Measurements from ENCODE around the gene POMC. TPM values are rescaled to one million over a fixed set of nuclear protein-coding genes. Genes with fewer than 3 reads are reported as not detected.

POMC gene
- total RNA-seq (2022) (not detected in 2 replicates), Bru-seq, nascent RNA (not detected), BruChase-seq, experiment 1, labeled RNA remaining after a 6-hour chase (not detected), BruChase-seq, experiment 2, labeled RNA remaining after a 2-hour chase (not detected)
- long read RNA-seq: 0 reads

DNA sequence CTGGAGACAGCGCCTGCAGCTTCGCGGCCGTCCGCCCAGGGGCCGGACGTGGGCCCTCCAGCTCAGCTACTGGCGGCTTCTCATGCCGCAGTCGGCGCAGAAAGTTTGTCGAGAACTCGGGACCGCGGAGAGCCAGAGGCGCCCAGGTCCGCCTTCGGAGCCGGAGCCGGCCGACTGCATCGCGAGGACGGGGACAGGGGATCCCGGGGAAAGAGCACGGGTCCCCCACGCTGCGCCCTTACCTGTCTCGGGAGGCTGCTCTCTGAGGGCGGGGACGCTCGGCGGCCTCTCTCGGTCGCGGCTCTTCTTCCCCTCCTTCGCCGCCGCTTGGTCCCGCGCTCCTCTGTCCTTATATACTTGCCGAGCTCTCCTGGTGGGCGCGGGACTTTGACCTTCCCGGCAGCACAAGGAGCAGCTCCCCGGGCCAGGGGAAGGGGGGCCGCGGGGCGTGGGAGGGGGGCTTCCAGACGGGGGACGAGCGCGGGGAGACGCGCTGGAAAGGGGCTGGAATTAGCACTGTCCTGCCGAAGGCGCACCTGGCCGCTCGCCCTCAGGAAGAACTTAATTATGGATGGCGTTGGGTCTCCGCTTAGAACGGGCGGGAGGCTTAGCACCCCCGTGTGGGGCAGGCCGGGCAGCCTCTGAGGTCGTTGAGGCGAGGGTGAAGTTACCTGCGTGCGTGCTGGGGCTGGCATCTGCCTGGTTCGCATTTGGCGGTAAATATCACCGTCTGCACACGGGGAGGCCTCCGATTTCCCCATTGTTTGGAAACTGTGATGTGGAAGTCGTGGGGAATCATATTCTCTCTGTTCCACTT, at the start of gene POMC:
Gene POMC (minus strand): TSS at position 325 of the 817 bp plus-strand sequence. CDS start 3,808 bp downstream, outside the sequence.
- CTCF ChIA-PET: interaction anchor here (0.6 to 6.3 kb wide), 2 partner anchors 27 to 171 kb away, joined by 3 to 46 read pairs; no protein-coding TSS in a partner anchor
- POLR2A ChIA-PET: no interaction called here
- intact Hi-C loops (cut with micrococcal nuclease): no loop called here

DNA sequence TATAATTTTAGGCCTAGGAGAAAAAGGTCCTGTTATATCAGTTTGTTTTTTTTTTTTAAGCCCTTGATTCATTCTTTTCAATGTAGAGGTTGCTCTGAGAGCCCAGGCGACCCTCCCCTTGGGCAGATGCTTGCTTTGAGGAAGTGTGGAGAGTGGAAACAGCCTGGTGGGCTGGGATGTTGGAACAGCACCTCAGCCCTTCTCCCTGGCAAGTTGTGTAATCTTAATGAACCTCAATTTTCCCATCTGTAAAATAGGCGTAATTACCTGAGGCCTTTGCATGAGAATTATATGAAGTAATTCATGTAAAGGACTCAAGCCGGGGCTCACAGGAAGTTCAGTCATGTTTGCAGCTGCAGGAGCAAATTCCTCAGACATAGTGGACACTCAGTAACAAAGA, 49.7 kb upstream of the POMC start:
- H3K4me3 Mint-ChIP-seq (ENCODE audit: unreplicated experiment): no peak overlapping the region
- H3K27ac Mint-ChIP-seq (ENCODE audit: low read depth, unreplicated experiment): no peak overlapping the region
- DNase-seq (ENCODE audit: unreplicated experiment): no peak
- BruUV-seq (replicated peaks): no TSS peak
- H3K36me3 Mint-ChIP-seq (ENCODE audit: insufficient read depth, unreplicated experiment): no peaks in the 10 kb centered on the region
- TF ChIP-seq, protein P1, sequence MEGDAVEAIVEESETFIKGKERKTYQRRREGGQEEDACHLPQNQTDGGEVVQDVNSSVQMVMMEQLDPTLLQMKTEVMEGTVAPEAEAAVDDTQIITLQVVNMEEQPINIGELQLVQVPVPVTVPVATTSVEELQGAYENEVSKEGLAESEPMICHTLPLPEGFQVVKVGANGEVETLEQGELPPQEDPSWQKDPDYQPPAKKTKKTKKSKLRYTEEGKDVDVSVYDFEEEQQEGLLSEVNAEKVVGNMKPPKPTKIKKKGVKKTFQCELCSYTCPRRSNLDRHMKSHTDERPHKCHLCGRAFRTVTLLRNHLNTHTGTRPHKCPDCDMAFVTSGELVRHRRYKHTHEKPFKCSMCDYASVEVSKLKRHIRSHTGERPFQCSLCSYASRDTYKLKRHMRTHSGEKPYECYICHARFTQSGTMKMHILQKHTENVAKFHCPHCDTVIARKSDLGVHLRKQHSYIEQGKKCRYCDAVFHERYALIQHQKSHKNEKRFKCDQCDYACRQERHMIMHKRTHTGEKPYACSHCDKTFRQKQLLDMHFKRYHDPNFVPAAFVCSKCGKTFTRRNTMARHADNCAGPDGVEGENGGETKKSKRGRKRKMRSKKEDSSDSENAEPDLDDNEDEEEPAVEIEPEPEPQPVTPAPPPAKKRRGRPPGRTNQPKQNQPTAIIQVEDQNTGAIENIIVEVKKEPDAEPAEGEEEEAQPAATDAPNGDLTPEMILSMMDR (IDR thresholded peaks at IDR 0.05; ENCODE audit: unreplicated experiment): no peak
- H3K4me1 Mint-ChIP-seq (ENCODE audit: insufficient read depth, unreplicated experiment): no peaks in the 10 kb centered on the region
- H3K9me3 Mint-ChIP-seq (ENCODE audit: unreplicated experiment): no peaks in the 10 kb centered on the region
- ChIA-PET CTCF (interaction anchor here (2.3 kb wide), 1 partner anchor 11 kb away, joined by 8 read pairs; no protein-coding TSS in a partner anchor), POLR2A (no interaction called here)
- intact Hi-C loops (cut with micrococcal nuclease): no loop called here
- H3K27me3 Mint-ChIP-seq (ENCODE audit: insufficient read depth, unreplicated experiment): no peaks in the 10 kb centered on the region

More for the DNA sequence above, at the start of gene POMC:
- no peaks in the 10 kb centered on the region for H3K4me1 Mint-ChIP-seq (ENCODE audit: insufficient read depth, unreplicated experiment)
- H3K27ac Mint-ChIP-seq (ENCODE audit: low read depth, unreplicated experiment): no peak within 1 kb of the TSS
- no TSS peak for BruUV-seq (replicated peaks)
- TF ChIP-seq, protein P1 (IDR thresholded peaks at IDR 0.05; ENCODE audit: unreplicated experiment): no peak
- H3K4me3 Mint-ChIP-seq (ENCODE audit: unreplicated experiment): no peak within 1 kb of the TSS
- H3K9me3 Mint-ChIP-seq (ENCODE audit: unreplicated experiment): no peaks in the 10 kb centered on the region
- H3K27me3 Mint-ChIP-seq (ENCODE audit: insufficient read depth, unreplicated experiment): peaks cover 72% of the 10 kb centered on the region
- H3K36me3 Mint-ChIP-seq (ENCODE audit: insufficient read depth, unreplicated experiment): peaks cover 7% of the 10 kb centered on the region
- DNase-seq (ENCODE audit: unreplicated experiment): no peak

DNA sequence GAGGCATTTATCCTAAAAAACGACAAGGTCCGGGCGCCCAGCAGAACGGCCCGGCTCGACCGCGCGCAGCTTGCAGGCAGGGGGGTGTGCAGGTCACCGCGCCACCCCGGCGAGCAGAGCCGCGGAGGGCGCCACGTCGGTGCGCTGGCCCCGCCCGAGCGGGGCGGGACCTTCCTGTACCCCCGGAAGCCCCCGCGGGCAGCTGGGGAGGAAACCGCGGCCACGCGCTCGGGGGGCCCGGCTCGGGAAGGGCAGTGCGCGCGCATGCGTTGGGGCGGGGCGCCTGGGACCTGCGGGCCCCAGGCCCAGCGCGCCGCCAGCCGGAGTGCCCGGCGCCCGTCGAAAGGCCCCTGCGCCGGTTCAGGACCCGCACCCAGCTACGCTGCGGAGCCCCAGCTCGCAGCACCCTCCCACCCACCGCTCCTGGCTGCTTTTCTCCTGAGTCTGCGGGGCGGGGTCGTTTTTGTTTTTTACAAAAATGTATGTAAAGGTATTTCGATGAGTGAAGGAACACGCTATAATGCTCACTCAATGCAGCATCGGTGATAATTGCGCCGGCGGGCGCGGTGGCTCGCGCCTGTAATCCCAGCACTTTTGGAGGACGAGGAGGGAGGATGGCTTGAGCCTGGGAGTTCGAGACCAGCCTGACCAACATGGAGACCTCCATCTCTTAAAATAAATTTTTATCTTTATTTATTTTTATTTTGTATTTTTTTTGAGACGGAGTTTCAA, 47.7 kb upstream of the POMC start:
- ChIA-PET CTCF (no interaction called here), POLR2A (no interaction called here)
- Mint-ChIP-seq H3K36me3 (ENCODE audit: insufficient read depth, unreplicated experiment) (no peaks in the 10 kb centered on the region), H3K4me1 (ENCODE audit: insufficient read depth, unreplicated experiment) (no peaks in the 10 kb centered on the region), H3K9me3 (ENCODE audit: unreplicated experiment) (no peaks in the 10 kb centered on the region), H3K27me3 (ENCODE audit: insufficient read depth, unreplicated experiment) (no peaks in the 10 kb centered on the region), H3K4me3 (ENCODE audit: unreplicated experiment) (no peak overlapping the region), H3K27ac (ENCODE audit: low read depth, unreplicated experiment) (no peak overlapping the region)
- DNase-seq (ENCODE audit: unreplicated experiment): no peak
- TF ChIP-seq, protein P1 (IDR thresholded peaks at IDR 0.05; ENCODE audit: unreplicated experiment): no peak
- intact Hi-C loops (cut with micrococcal nuclease): no loop called here
- no TSS peak for BruUV-seq (replicated peaks)

DNA sequence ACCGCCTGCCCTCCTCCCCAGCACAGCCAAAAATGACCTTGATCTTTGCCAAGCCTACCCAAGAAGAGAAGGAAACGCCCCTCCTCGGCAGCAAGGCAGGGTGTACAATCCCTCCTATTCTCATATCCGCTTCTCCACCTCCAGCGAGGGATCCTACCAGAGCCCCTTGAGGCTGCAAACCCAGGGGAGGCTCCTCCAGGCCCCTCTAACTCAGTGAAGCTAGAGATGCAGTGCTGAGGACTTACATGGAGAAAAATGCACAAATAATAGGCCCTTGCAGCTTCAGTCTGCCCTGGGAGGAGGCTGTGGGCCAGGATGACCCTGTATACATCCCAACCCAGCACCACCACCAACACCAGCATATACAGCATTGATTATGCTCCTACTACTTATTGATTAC, 46.9 kb upstream of the POMC start:
- BruUV-seq (replicated peaks): no TSS peak
- intact Hi-C loops (cut with micrococcal nuclease): no loop called here
- H3K36me3 Mint-ChIP-seq (ENCODE audit: insufficient read depth, unreplicated experiment): no peaks in the 10 kb centered on the region
- no peak for DNase-seq (ENCODE audit: unreplicated experiment)
- POLR2A ChIA-PET: no interaction called here
- no peak overlapping the region for H3K4me3 Mint-ChIP-seq (ENCODE audit: unreplicated experiment)
- CTCF ChIA-PET: no interaction called here
- TF ChIP-seq, protein P1 (IDR thresholded peaks at IDR 0.05; ENCODE audit: unreplicated experiment): no peak
- H3K27me3 Mint-ChIP-seq (ENCODE audit: insufficient read depth, unreplicated experiment): no peaks in the 10 kb centered on the region
- no peak overlapping the region for H3K27ac Mint-ChIP-seq (ENCODE audit: low read depth, unreplicated experiment)
- H3K9me3 Mint-ChIP-seq (ENCODE audit: unreplicated experiment): no peaks in the 10 kb centered on the region
- H3K4me1 Mint-ChIP-seq (ENCODE audit: insufficient read depth, unreplicated experiment): no peaks in the 10 kb centered on the region

Data from MCF 10A (cell line).